Activated T-helper 1 cell treated with anti-CD3 and anti-CD28 coated beads, Interleukin-12 subunit alpha, Interleukin-12 subunit beta, Interleukin-2, Interleukin-4 antibody, amounts not matched to agents 30 ng/mL and 10 ng/mL and 1 ng/mL, durations not matched to agents 14 hours and 24 hours and 36 hours (primary cell): Measurements from ENCODE around the gene ADGRV1. TPM values are rescaled to one million over a fixed set of nuclear protein-coding genes. Genes with fewer than 3 reads are reported as not detected.
"Not testable (repeated sequence)": the region's sequence is repeated elsewhere in the genome, so short reads cannot be mapped to it uniquely, and the experiment has no call there.

Source experiments
- DNase-seq: peaks from one replicate; pipeline ENCODE4 v3.0.0; 2021; ENCODE audit warnings: low spot score
- H3K27ac Mint-ChIP-seq: one replicate; pipeline ENCODE4 v1.8.0; 2021; ENCODE audit warnings: mild to moderate bottlenecking, mixed read lengths
- H3K27me3 Mint-ChIP-seq: one replicate; pipeline ENCODE4 v1.8.0; 2022; ENCODE audit warnings: mild to moderate bottlenecking, moderate library complexity, mixed read lengths; ENCODE audit not compliant: insufficient read depth
- H3K36me3 Mint-ChIP-seq: one replicate; pipeline ENCODE4 v1.8.0; 2021; ENCODE audit warnings: low read depth, mixed read lengths
- H3K4me1 Mint-ChIP-seq: one replicate; pipeline ENCODE4 v1.8.0; 2021; ENCODE audit warnings: low read depth, mixed read lengths
- H3K4me3 Mint-ChIP-seq: one replicate; pipeline ENCODE4 v1.8.0; 2021; ENCODE audit warnings: mild to moderate bottlenecking, moderate library complexity, mixed read lengths
- H3K9me3 Mint-ChIP-seq: one replicate; pipeline ENCODE4 v1.8.0; 2021; ENCODE audit warnings: mixed read lengths
- intact Hi-C: fragments of 100-400 bp; cut with micrococcal nuclease; formaldehyde crosslinking; loops from one replicate; pipeline ENCODE4 v1.15.1; 2024
- total RNA-seq: library from RNA; stranded (reverse); gene quantifications from 2 replicates; pipeline ENCODE4 v1.2.3, GENCODE V29; 2022

ADGRV1 gene
- total RNA-seq, 1 donor from 2014 or later, result 0.05 TPM

DNA sequence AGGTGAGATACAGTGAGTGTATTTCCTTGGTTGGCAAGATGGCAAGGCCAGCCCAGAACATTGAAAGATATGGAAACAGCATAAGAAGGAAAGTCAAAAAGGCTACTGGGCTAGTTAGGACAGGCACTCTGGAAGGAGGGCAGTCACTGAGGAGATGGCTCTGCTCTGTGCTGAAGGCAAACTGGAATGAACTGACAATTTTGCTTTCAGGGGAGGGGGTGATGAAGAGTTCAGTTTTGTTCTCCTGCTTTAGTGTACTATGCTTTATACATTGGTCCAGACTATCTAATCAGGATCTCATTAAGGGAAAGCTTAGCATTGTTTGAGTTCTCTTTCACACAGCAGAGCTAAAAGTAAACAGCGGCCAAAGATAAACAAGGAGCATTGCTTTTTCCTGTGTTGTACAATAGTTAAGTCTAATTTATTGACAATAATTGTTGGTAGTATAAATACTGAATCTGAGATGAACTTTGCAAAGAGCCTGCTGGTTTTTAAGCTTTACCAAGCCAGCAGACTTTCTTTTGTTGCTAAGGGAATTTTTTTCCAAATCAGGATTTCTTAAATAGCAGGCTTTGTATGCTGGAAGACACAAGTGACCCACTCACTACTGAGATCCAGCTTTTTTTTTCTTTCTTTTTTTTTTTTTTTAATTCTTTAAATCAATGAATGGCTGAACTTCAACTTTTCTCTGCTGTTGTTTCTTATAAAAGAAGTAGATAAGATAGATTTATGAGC is 469.0 kb downstream of the ADGRV1 start:
- Mint-ChIP-seq H3K9me3 (no peaks in the 10 kb centered on the region), H3K36me3 (peaks cover 1% of the 10 kb centered on the region), H3K4me1 (no peaks in the 10 kb centered on the region), H3K27ac (no peak overlapping the region), H3K4me3 (no peak overlapping the region), H3K27me3 (peaks cover 7% of the 10 kb centered on the region)
- intact Hi-C loops, result no loop called here
- DNase-seq, result no peak

- intact Hi-C loops, result no loop called here
- H3K36me3 Mint-ChIP-seq, result peaks cover 1% of the 10 kb centered on the region
- no peaks in the 10 kb centered on the region for H3K9me3 Mint-ChIP-seq
- peaks cover 7% of the 10 kb centered on the region for H3K27me3 Mint-ChIP-seq
- H3K27ac Mint-ChIP-seq, result no peak overlapping the region
- H3K4me3 Mint-ChIP-seq, result no peak overlapping the region
- no peaks in the 10 kb centered on the region for H3K4me1 Mint-ChIP-seq
- no peak for DNase-seq
Observed at GRCh38 chr5:91028499-91028956, 469.9 kb downstream of the ADGRV1 start.

- Mint-ChIP-seq H3K27ac (no peak overlapping the region), H3K27me3 (peaks cover 15% of the 10 kb centered on the region), H3K36me3 (peaks cover 1% of the 10 kb centered on the region), H3K9me3 (no peaks in the 10 kb centered on the region), H3K4me3 (no peak overlapping the region), H3K4me1 (no peaks in the 10 kb centered on the region)
- no peak for DNase-seq
- intact Hi-C loops, result no loop called here
Observed at GRCh38 chr5:91030521-91031401, 472.2 kb downstream of the ADGRV1 start.

GRCh38 chr5:91031402-91031752 is 472.8 kb downstream of the ADGRV1 start:
- intact Hi-C loops, result no loop called here
- Mint-ChIP-seq H3K9me3 (no peaks in the 10 kb centered on the region), H3K27me3 (peaks cover 15% of the 10 kb centered on the region), H3K27ac (no peak overlapping the region), H3K4me1 (no peaks in the 10 kb centered on the region), H3K36me3 (peaks cover 1% of the 10 kb centered on the region), H3K4me3 (no peak overlapping the region)
- DNase-seq, result no peak

GRCh38 chr5:91032125-91032524 is 473.5 kb downstream of the ADGRV1 start:
- Mint-ChIP-seq H3K36me3 (peaks cover 1% of the 10 kb centered on the region), H3K9me3 (no peaks in the 10 kb centered on the region), H3K27ac (no peak overlapping the region), H3K4me3 (no peak overlapping the region), H3K4me1 (no peaks in the 10 kb centered on the region), H3K27me3 (peaks cover 13% of the 10 kb centered on the region)
- no peak for DNase-seq
- intact Hi-C loops, result no loop called here

GRCh38 chr5:91033370-91033769 is 474.8 kb downstream of the ADGRV1 start:
- intact Hi-C loops, result no loop called here
- no peak overlapping the region for H3K27ac Mint-ChIP-seq
- H3K36me3 Mint-ChIP-seq, result peaks cover under 1% of the 10 kb centered on the region
- peaks cover 9% of the 10 kb centered on the region for H3K27me3 Mint-ChIP-seq
- no peaks in the 10 kb centered on the region for H3K4me1 Mint-ChIP-seq
- DNase-seq, result no peak
- H3K4me3 Mint-ChIP-seq, result no peak overlapping the region
- no peaks in the 10 kb centered on the region for H3K9me3 Mint-ChIP-seq

DNA sequence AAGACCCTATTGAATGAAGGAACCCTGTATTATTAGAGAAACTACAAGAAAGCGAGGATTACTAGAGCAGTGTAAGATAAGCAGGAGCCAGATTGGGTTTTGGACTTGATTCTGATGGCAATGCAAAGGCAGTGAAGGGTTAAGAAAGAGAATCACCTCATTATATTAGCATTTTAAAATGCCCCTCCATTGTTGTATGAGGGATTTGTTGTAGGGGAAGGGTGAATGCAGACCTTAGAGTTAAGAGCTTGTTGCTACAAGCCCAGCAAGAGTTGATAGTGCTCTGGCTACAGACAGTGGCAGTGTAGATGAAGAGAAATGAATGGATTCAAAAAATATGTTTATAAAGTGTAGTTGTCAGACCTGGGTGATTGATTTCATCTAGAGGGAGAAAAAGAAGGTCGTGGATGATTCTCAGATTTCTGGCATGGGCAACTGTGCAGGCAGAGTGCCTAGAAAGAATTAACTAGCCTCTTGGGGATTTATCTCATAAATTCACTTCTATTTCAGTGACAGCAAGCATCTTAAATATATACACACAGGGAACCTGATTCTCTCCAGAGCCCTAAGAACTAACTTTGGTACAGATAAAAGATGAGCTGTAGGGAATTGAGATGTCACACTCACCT is 479.7 kb downstream of the ADGRV1 start:
- H3K27me3 Mint-ChIP-seq, result peaks cover 9% of the 10 kb centered on the region
- H3K9me3 Mint-ChIP-seq, result no peaks in the 10 kb centered on the region
- H3K4me1 Mint-ChIP-seq, result no peaks in the 10 kb centered on the region
- H3K27ac Mint-ChIP-seq, result no peak overlapping the region
- no peak overlapping the region for H3K4me3 Mint-ChIP-seq
- no peaks in the 10 kb centered on the region for H3K36me3 Mint-ChIP-seq
- intact Hi-C loops, result no loop called here
- no peak for DNase-seq

GRCh38 chr5:91041132-91041531 is 482.5 kb downstream of the ADGRV1 start:
- H3K27me3 Mint-ChIP-seq, H3K4me3 Mint-ChIP-seq, H3K4me1 Mint-ChIP-seq, H3K9me3 Mint-ChIP-seq, DNase-seq, H3K36me3 Mint-ChIP-seq, intact Hi-C loops, H3K27ac Mint-ChIP-seq: not testable (repeated sequence)

GRCh38 chr5:91042247-91042935 is 483.8 kb downstream of the ADGRV1 start:
- no peak overlapping the region for H3K27ac Mint-ChIP-seq

DNA sequence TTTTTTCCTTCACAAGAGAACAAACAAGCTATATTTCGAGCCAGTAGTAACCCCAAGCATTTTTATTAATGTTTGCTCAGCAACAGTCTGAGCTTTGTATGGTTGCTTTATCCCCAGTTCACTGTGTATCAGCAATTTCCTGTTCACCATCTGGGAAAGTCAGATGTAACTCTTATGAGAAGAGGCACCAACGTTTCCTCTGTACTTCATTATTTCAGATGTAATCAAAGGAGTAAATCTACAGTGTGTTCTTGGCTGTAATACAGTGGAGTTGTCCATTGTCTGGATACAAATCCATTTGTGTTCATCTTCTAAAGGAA is 484.3 kb downstream of the ADGRV1 start:
- no peaks in the 10 kb centered on the region for H3K9me3 Mint-ChIP-seq
- no peak overlapping the region for H3K4me3 Mint-ChIP-seq
- no peak for DNase-seq
- H3K27ac Mint-ChIP-seq, result no peak overlapping the region
- H3K4me1 Mint-ChIP-seq, result no peaks in the 10 kb centered on the region
- intact Hi-C loops, result no loop called here
- peaks cover 2% of the 10 kb centered on the region for H3K27me3 Mint-ChIP-seq
- H3K36me3 Mint-ChIP-seq, result no peaks in the 10 kb centered on the region

More at GRCh38 chr5:91042247-91042935, 483.8 kb downstream of the ADGRV1 start:
- intact Hi-C loops, result no loop called here
- H3K4me1 Mint-ChIP-seq, result no peaks in the 10 kb centered on the region
- H3K4me3 Mint-ChIP-seq, result no peak overlapping the region
- DNase-seq, result no peak
- H3K36me3 Mint-ChIP-seq, result no peaks in the 10 kb centered on the region
- H3K27me3 Mint-ChIP-seq, result peaks cover 2% of the 10 kb centered on the region
- no peaks in the 10 kb centered on the region for H3K9me3 Mint-ChIP-seq

GRCh38 chr5:91048073-91048472 is 489.5 kb downstream of the ADGRV1 start:
- intact Hi-C loops, result no loop called here
- H3K27ac Mint-ChIP-seq, result no peak overlapping the region
- no peak for DNase-seq
- no peak overlapping the region for H3K4me3 Mint-ChIP-seq
- no peaks in the 10 kb centered on the region for H3K4me1 Mint-ChIP-seq
- H3K9me3 Mint-ChIP-seq, result no peaks in the 10 kb centered on the region
- no peaks in the 10 kb centered on the region for H3K36me3 Mint-ChIP-seq
- H3K27me3 Mint-ChIP-seq, result no peaks in the 10 kb centered on the region

GRCh38 chr5:91049112-91049511 is 490.5 kb downstream of the ADGRV1 start:
- intact Hi-C loops, result no loop called here
- no peak overlapping the region for H3K4me3 Mint-ChIP-seq
- DNase-seq, result no peak

More at GRCh38 chr5:91049112-91049511, 490.5 kb downstream of the ADGRV1 start:
- H3K4me1 Mint-ChIP-seq, result no peaks in the 10 kb centered on the region
- H3K27me3 Mint-ChIP-seq, result peaks cover 3% of the 10 kb centered on the region
- H3K27ac Mint-ChIP-seq, result no peak overlapping the region
- H3K36me3 Mint-ChIP-seq, result no peaks in the 10 kb centered on the region
- H3K9me3 Mint-ChIP-seq, result no peaks in the 10 kb centered on the region
